GM18526 (cell line): Measurements from ENCODE around the gene PATZ1.

ENCODE experiments used
- POLR2A ChIP-seq: IDR thresholded peaks from 3 replicates; pipeline ENCODE4 v1.6.1; 2011; ENCODE audit not compliant: insufficient read length; ENCODE audit errors: extremely low read depth

Gene PATZ1

GRCh38 chr22:31282748-31283468 is 63.2 kb downstream of the PATZ1 start:
- no peak for TF ChIP-seq POLR2A

- no peak for TF ChIP-seq POLR2A
These were observed 64.4 kb downstream of the PATZ1 start for GRCh38 chr22:31281733-31282132.

DNA sequence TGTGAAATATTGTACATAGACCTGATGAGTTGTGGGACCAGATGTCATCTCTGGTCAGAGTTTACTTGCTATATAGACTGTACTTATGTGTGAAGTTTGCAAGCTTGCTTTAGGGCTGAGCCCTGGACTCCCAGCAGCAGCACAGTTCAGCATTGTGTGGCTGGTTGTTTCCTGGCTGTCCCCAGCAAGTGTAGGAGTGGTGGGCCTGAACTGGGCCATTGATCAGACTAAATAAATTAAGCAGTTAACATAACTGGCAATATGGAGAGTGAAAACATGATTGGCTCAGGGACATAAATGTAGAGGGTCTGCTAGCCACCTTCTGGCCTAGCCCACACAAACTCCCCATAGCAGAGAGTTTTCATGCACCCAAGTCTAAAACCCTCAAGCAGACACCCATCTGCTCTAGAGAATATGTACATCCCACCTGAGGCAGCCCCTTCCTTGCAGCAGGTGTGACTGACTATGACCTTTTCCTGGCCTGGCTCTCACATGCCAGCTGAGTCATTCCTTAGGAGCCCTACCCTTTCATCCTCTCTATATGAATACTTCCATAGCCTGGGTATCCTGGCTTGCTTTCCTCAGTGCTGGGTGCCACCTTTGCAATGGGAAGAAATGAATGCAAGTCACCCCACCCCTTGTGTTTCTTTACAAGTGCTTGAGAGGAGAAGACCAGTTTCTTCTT is 66.2 kb downstream of the PATZ1 start:
- no peak for TF ChIP-seq POLR2A

DNA sequence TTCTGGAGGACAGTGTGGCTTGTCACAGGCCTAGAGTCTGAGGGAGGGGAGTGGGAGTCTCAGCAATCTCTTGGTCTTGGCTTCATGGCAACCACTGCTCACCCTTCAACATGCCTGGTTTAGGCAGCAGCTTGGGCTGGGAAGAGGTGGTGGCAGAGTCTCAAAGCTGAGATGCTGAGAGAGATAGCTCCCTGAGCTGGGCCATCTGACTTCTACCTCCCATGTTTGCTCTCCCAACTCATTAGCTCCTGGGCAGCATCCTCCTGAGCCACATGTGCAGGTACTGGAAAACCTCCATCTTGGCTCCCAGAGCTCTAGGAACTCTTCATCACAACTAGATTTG is 66.8 kb downstream of the PATZ1 start:
- TF ChIP-seq POLR2A, result no peak

DNA sequence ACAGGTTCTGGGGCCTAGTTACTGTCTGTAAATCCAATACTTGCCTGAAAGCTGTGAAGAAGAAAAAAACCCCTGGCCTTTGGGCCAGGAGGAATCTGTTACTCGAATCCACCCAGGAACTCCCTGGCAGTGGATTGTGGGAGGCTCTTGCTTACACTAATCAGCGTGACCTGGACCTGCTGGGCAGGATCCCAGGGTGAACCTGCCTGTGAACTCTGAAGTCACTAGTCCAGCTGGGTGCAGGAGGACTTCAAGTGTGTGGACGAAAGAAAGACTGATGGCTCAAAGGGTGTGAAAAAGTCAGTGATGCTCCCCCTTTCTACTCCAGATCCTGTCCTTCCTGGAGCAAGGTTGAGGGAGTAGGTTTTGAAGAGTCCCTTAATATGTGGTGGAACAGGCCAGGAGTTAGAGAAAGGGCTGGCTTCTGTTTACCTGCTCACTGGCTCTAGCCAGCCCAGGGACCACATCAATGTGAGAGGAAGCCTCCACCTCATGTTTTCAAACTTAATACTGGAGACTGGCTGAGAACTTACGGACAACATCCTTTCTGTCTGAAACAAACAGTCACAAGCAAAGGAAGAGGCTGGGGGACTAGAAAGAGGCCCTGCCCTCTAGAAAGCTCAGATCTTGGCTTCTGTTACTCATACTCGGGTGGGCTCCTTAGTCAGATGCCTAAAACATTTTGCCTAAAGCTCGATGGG is 67.4 kb downstream of the PATZ1 start:
- no peak for TF ChIP-seq POLR2A

DNA sequence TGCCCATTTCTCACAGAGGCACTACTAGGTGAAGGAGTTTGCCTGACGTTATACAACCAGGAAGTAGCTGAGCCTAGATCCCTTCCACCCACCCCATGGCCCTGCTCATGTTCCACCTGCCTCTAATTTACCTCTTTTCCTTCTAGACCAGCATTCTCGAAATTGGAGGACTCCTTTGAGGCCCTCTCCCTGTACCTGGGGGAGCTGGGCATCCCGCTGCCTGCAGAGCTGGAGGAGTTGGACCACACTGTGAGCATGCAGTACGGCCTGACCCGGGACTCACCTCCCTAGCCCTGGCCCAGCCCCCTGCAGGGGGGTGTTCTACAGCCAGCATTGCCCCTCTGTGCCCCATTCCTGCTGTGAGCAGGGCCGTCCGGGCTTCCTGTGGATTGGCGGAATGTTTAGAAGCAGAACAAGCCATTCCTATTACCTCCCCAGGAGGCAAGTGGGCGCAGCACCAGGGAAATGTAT is 68.0 kb downstream of the PATZ1 start:
- TF ChIP-seq POLR2A, result no peak

GRCh38 chr22:31277741-31278140 is 68.4 kb downstream of the PATZ1 start:
- TF ChIP-seq POLR2A, result no peak

DNA sequence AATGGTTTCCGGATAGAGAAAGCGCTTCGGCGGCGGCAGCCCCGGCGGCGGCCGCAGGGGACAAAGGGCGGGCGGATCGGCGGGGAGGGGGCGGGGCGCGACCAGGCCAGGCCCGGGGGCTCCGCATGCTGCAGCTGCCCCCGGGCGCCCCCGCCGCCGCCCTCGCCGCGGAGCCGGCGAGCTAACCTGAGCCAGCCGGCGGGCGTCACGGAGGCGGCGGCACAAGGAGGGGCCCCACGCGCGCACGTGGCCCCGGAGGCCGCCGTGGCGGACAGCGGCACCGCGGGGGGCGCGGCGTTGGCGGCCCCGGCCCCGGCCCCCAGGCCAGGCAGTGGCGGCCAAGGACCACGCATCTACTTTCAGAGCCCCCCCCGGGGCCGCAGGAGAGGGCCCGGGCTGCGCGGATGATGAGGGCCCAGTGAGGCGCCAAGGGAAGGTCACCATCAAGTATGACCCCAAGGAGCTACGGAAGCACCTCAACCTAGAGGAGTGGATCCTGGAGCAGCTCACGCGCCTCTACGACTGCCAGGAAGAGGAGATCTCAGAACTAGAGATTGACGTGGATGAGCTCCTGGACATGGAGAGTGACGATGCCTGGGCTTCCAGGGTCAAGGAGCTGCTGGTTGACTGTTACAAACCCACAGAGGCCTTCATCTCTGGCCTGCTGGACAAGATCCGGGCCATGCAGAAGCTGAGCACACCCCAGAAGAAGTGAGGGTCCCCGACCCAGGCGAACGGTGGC is 69.5 kb downstream of the PATZ1 start:
- no peak for TF ChIP-seq POLR2A
